ENCODE measurements around the gene RSPH1. TPM values are rescaled to one million over a fixed set of nuclear protein-coding genes. Genes with fewer than 3 reads are reported as not detected.

RSPH1 gene
- total and polyA plus RNA-seq, 2 of the 8 experiments (the other 6 are each of a cell fraction or from before 2014, with no cell fraction given): 0.24 TPM; not detected in 1

- FAIRE-seq: no peak
- TF ChIP-seq MAFK (IDR thresholded peaks at IDR 0.05; ENCODE audit: low read depth, low read length) (no peak), PHF8 (conservative IDR thresholded peaks at IDR 0.05; ENCODE audit: low read depth, low read length) (no peak), RBBP5 (IDR thresholded peaks at IDR 0.05; ENCODE audit: borderline replicate concordance, low read depth, low read length) (no peak), BCL11A (IDR thresholded peaks at IDR 0.05; ENCODE audit: low read depth in 2 of 2, low read length in 2 of 2) (no peak), GTF2F1 (IDR thresholded peaks at IDR 0.05; ENCODE audit: borderline replicate concordance, low read depth, low read length) (no peak), EZH2 (IDR thresholded peaks at IDR 0.05; ENCODE audit: low read depth, low read length, severe bottlenecking) (no peak), SP4 (IDR thresholded peaks at IDR 0.05; ENCODE audit: low read length) (no peak), SAP30 (IDR thresholded peaks at IDR 0.05; ENCODE audit: insufficient read depth, insufficient replicate concordance, low read length) (no peak), SIX5 (IDR thresholded peaks at IDR 0.05; ENCODE audit: low read depth, low read length) (no peak), POLR2AphosphoS5 (IDR thresholded peaks at IDR 0.05; ENCODE audit: low read depth, low read length) (no peak), ATF2 (IDR thresholded peaks at IDR 0.05; ENCODE audit: low read length) (no peak), KDM5A (IDR thresholded peaks at IDR 0.05; ENCODE audit: low read length) (no peak), CBX5 (IDR thresholded peaks at IDR 0.05; ENCODE audit: low read depth, low read length) (no peak)
These were observed 49.7 kb upstream of the RSPH1 start for GRCh38 chr21:42545745-42546144.

More at GRCh38 chr21:42545745-42546144, 49.7 kb upstream of the RSPH1 start:
- no peaks in the 10 kb centered on the region; a peak in 3 of 7 replicates for H3K4me1 ChIP-seq (replicated peaks in 1 of 4; ENCODE audit: control insufficient read depth in 3 of 4, insufficient read depth in 4 of 4, low read length in 3 of 4)
- no peak overlapping the region for H3K9ac ChIP-seq (replicated peaks in 1 of 4; ENCODE audit: extremely low read depth in 1 of 4, low read depth in 3 of 4, low read length in 3 of 4)
- H4K8ac ChIP-seq (ENCODE audit: extremely low read depth, insufficient read depth, low read length): no peak overlapping the region
- H3K56ac ChIP-seq (replicated peaks; ENCODE audit: insufficient read length, low read depth, low read length): no peak overlapping the region
- ChIA-PET POLR2A (ENCODE audit: partially characterized antibody) (no interaction called here), CTCF (ENCODE audit: partially characterized antibody) (interaction anchor here (1.3 kb wide), 1 partner anchor 254 kb away, joined by 3 read pairs; no protein-coding TSS in a partner anchor)
- no peak overlapping the region for H2BK12ac ChIP-seq (ENCODE audit: low read depth, low read length)
- no peak overlapping the region for H3K4me3 ChIP-seq (ENCODE audit: extremely low read depth in 1 of 4, insufficient read depth in 2 of 4, low read depth in 3 of 4, low read length in 4 of 4)
- no peaks in the 10 kb centered on the region for H3K79me1 ChIP-seq (ENCODE audit: low read depth, low read length)
- no peaks in the 10 kb centered on the region for H4K20me1 ChIP-seq (replicated peaks in 1 of 2; ENCODE audit: control insufficient read depth in 1 of 2, insufficient read depth in 2 of 2, low read length in 2 of 2)
- H3K4ac ChIP-seq (replicated peaks; ENCODE audit: insufficient read length, low read depth, low read length): no peak overlapping the region
- DNase-seq (ENCODE audit: low read depth in 1 of 2, low spot score in 2 of 2): no peak
- H3K9me3 ChIP-seq (ENCODE audit: insufficient read depth in 2 of 2, low read depth in 1 of 2, low read length in 1 of 2): no peaks in the 10 kb centered on the region
- H3K18ac ChIP-seq (ENCODE audit: extremely low read depth, low read length): no peak overlapping the region
- H2BK120ac ChIP-seq (replicated peaks; ENCODE audit: low read depth, low read length): no peak overlapping the region
- no peak overlapping the region for H4K91ac ChIP-seq (replicated peaks; ENCODE audit: insufficient read length, low read length)
- H3K36me3 ChIP-seq (ENCODE audit: control insufficient read depth in 2 of 4, insufficient read depth in 4 of 4, low read length in 3 of 4): peaks cover 2 to 14% (median 3%) of the 10 kb centered on the region in 4 experiments; a peak in 7 of 8 replicates
- no peaks in the 10 kb centered on the region for H3K23me2 ChIP-seq (ENCODE audit: low read depth, low read length)
- H2AK5ac ChIP-seq (ENCODE audit: low read depth, low read length): no peak overlapping the region
- WGBS, 2 experiments (ENCODE audit: extremely low coverage in 1 of 2, insufficient coverage in 1 of 2, insufficient read length in 1 of 2, insufficient replicate concordance in 2 of 2, low coverage in 1 of 2, low lambda C conversion rate in 2 of 2, missing lambda C conversion rate in 1 of 2): 88% methylated on average over 8 of the region's 8 CpGs; no CpG with 5 or more reads in 1 of the 2 experiments
- H2BK5ac ChIP-seq (ENCODE audit: low read depth, low read length): no peak overlapping the region
- H3K23ac ChIP-seq (ENCODE audit: insufficient read length): no peak overlapping the region
- no peak overlapping the region for H3K27ac ChIP-seq (ENCODE audit: low read depth, low read length)
- no peak overlapping the region for H3K4me2 ChIP-seq (ENCODE audit: insufficient read depth in 1 of 2, low read depth in 2 of 2, low read length in 2 of 2)
- no peak overlapping the region for H3K14ac ChIP-seq (ENCODE audit: insufficient read length)
- H3K79me2 ChIP-seq (ENCODE audit: control insufficient read depth in 1 of 2, insufficient read depth in 2 of 2, low read length in 2 of 2): no peaks in the 10 kb centered on the region
- no peak overlapping the region for H4K5ac ChIP-seq (ENCODE audit: insufficient read length, low read depth, low read length)
- no peaks in the 10 kb centered on the region for H3K27me3 ChIP-seq (replicated peaks in 1 of 4; ENCODE audit: control insufficient read depth in 3 of 4, extremely low read depth in 1 of 4, insufficient read depth in 3 of 4, low read length in 3 of 4)
- H2BK20ac ChIP-seq (ENCODE audit: low read length): no peak overlapping the region
- no peak overlapping the region for H2AFZ ChIP-seq (ENCODE audit: low read length)
- no peak overlapping the region for H2BK15ac ChIP-seq (ENCODE audit: low read length)

Measured in H1 (cell line).